K562 (cell line): ENCODE measurements around the gene CLIC5. TPM values are rescaled to one million over a fixed set of nuclear protein-coding genes. Genes with fewer than 3 reads are reported as not detected.

Experiments
- ATAC-seq: fragments of 200-7000 bp; cut with Tn5 transposase; 3 replicates; pipeline ENCODE4 v1.9.1; 2020; ENCODE audit warnings: moderate library complexity
- BruUV-seq: library from RNA; stranded (reverse); fragments of 400-500 nt; replicated peaks from 2 replicates; lab custom pipeline; 2021; lab: Mats Ljungman, UMichigan
- CTCF ChIA-PET: fragments of 300-600 bp; formaldehyde crosslinking; extraction: SDS; loops from one replicate; lab custom pipeline; 2021; ENCODE audit warnings: low intra/inter-chr PET ratio; lab: Yijun Ruan, JAX
- POLR2A ChIA-PET: fragments of 300-600, 350-650 bp; sonication (Branson Sonifier 250); formaldehyde crosslinking; extraction: SDS; loops from one replicate; lab custom pipeline; 2021; ENCODE audit warnings: antibody characterized with exemption, inconsistent platforms; lab: Yijun Ruan, JAX
- DNase-seq, 4 experiments: peaks; one replicate each; pipeline versions ENCODE4 v3.0.0 to v3.0.0-alpha.2; 2011 to 2018; ENCODE audit warnings: low spot score in 3 of 4, mixed read lengths in 3 of 4; ENCODE audit errors: extremely low read depth in 1 of 4
- FAIRE-seq: peaks from 2 replicates; lab custom pipeline; 2011; peaks lifted over from hg19 to GRCh38; lab: Jason Lieb, UNC
- H2AFZ ChIP-seq: 2 replicates; pipeline ENCODE4 v1.6.0; 2011; ENCODE audit warnings: low read depth, low read length, control low read depth, inconsistent platforms
- H3K27ac ChIP-seq: fragments of 200-600 bp; 3 replicates; pipeline ENCODE4 v1.8.0; 2011; ENCODE audit warnings: low read depth, mild to moderate bottlenecking, control low read depth, inconsistent platforms, low read length, moderate library complexity, mixed read lengths; ENCODE audit errors: extremely low read depth
- H3K27me3 ChIP-seq, 2 experiments: fragments of 300-600 bp in 1 of 2; 2 replicates in 1 of 2; 3 replicates in 1 of 2; pipeline versions ENCODE4 v1.6.0 to v1.8.0; 2011; ENCODE audit warnings: inconsistent platforms in 2 of 2, low read length in 2 of 2, mild to moderate bottlenecking in 1 of 2, mixed read lengths in 1 of 2, moderate library complexity in 1 of 2; ENCODE audit not compliant: control insufficient read depth in 2 of 2, insufficient read depth in 2 of 2
- H3K36me3 ChIP-seq: fragments of 300-600 bp; 3 replicates; pipeline ENCODE4 v1.8.0; 2011; ENCODE audit warnings: mild to moderate bottlenecking, low read length, inconsistent platforms; ENCODE audit not compliant: control insufficient read depth, insufficient read depth
- H3K4me1 ChIP-seq, 2 experiments: fragments of 200-600 bp in 1 of 2; replicated peaks in 1 of 2; 2 replicates in 1 of 2; 3 replicates in 1 of 2; pipeline versions ENCODE4 v1.5.1 to v1.8.0; 2011; ENCODE audit warnings: inconsistent platforms in 2 of 2, low read length in 2 of 2, mild to moderate bottlenecking in 1 of 2, mixed read lengths in 1 of 2, moderate library complexity in 1 of 2; ENCODE audit not compliant: control insufficient read depth in 2 of 2, insufficient read depth in 2 of 2
- H3K4me2 ChIP-seq: 2 replicates; pipeline ENCODE4 v1.6.1; 2011; ENCODE audit warnings: low read length, control low read depth, inconsistent platforms, mixed read lengths; ENCODE audit not compliant: insufficient read depth
- H3K4me3 ChIP-seq: fragments of 200-600 bp; sonication (generic), shearing (Covaris generic); 2 replicates; pipeline ENCODE4 v1.5.1; 2016; ENCODE audit warnings: control low read depth, inconsistent platforms
- H3K79me2 ChIP-seq: fragments of 200-600 bp; 3 replicates; pipeline ENCODE4 v1.8.0; 2011; ENCODE audit warnings: low read length, inconsistent platforms; ENCODE audit not compliant: control insufficient read depth, insufficient read depth
- H3K9ac ChIP-seq, 2 experiments: 2 replicates each; pipeline versions ENCODE4 v1.6.0 to v1.6.1; 2011; ENCODE audit warnings: low read depth in 2 of 2, low read length in 2 of 2, control low read depth in 1 of 2, inconsistent platforms in 1 of 2, mild to moderate bottlenecking in 1 of 2, mixed read lengths in 1 of 2; ENCODE audit not compliant: insufficient read depth in 1 of 2
- H3K9me1 ChIP-seq: one replicate; pipeline ENCODE4 v1.6.0; 2011; ENCODE audit warnings: inconsistent platforms, mild to moderate bottlenecking, low read length, moderate library complexity; ENCODE audit not compliant: control insufficient read depth, insufficient read depth
- H3K9me3 ChIP-seq: replicated peaks from 2 replicates; pipeline ENCODE4 v1.5.1; 2011; ENCODE audit warnings: low read depth, low read length, inconsistent platforms; ENCODE audit not compliant: control insufficient read depth, insufficient read depth
- H4K20me1 ChIP-seq: replicated peaks from 2 replicates; pipeline ENCODE4 v1.6.1; 2011; ENCODE audit warnings: low read length, inconsistent platforms, mixed read lengths; ENCODE audit not compliant: control insufficient read depth, insufficient read depth
- MEF2A ChIP-seq: IDR thresholded peaks from 2 replicates; pipeline ENCODE4 v1.6.1; 2011; ENCODE audit warnings: low read depth, mild to moderate bottlenecking, low read length, moderate library complexity; ENCODE audit not compliant: control insufficient read depth
- NELFE ChIP-seq: IDR thresholded peaks from 2 replicates; pipeline ENCODE4 v1.6.1; 2011; ENCODE audit warnings: mild to moderate bottlenecking; ENCODE audit not compliant: insufficient read depth, insufficient read length
- NFRKB ChIP-seq: fragments of 450-650 bp; IDR thresholded peaks from 2 replicates; pipeline ENCODE4 v1.6.1; 2016; ENCODE audit warnings: low read depth
- NR4A1 ChIP-seq, 2 experiments: fragments of 250-450 bp in 1 of 2; fragments of 450-650 bp in 1 of 2; sonication (Bioruptor Pico) in 1 of 2; IDR thresholded peaks; 2 replicates each; pipeline versions ENCODE4 v1.4.0 to v1.6.1; 2016 to 2020; ENCODE audit warnings: mild to moderate bottlenecking in 2 of 2, missing compliant biosample characterization in 1 of 2, missing genetic modification characterization in 1 of 2, moderate library complexity in 1 of 2
- OTX1 ChIP-seq: fragments of 450-650 bp; formaldehyde crosslinking; IDR thresholded peaks from 2 replicates; pipeline ENCODE4 v1.4.0; 2022; ENCODE audit warnings: mild to moderate bottlenecking
- SMAD4 ChIP-seq: fragments of 250-450 bp; sonication (Bioruptor Pico); conservative IDR thresholded peaks from 2 replicates; pipeline ENCODE4 v1.8.0; 2021; ENCODE audit warnings: inconsistent platforms, mild to moderate bottlenecking, moderate library complexity
- ZNF41 ChIP-seq: fragments of 250-450 bp; sonication (Bioruptor Pico); conservative IDR thresholded peaks from 2 replicates; pipeline ENCODE4 v1.4.0; 2020; ENCODE audit warnings: mild to moderate bottlenecking
- WGBS: fragments of 100-300 bp; shearing (Covaris generic); methylation state at CpG from one replicate; pipeline ENCODE4 v1.1.6; 2016; ENCODE audit warnings: low coverage, mixed read lengths; ENCODE audit not compliant: insufficient coverage; ENCODE audit errors: missing lambda C conversion rate; 5-methylcytosine and 5-hydroxymethylcytosine counted together
- in situ Hi-C: fragments of 300-500 bp; cut with MboI; formaldehyde crosslinking; loops from 4 replicates; pipeline ENCODE4 v1.15.0; 2018; ENCODE audit warnings: inconsistent platforms, mixed read lengths
- intact Hi-C: fragments of 100-400 bp; cut with micrococcal nuclease; formaldehyde crosslinking; loops from 2 replicates; pipeline ENCODE4 v1.14.2; 2022
- polyA plus RNA-seq, 8 experiments: library from polyadenylated mRNA; depleted of rRNA in 4 of 8; stranded (reverse) in 5 of 8; unstranded in 3 of 8; fragments of >200 nt; fragmentation: Nextera tagmentation in 2 of 8; fragmentation: Illumina TruSeq in 1 of 8; extraction: Ambion mirVana in 2 of 8; extraction: Trizol in 1 of 8; gene quantifications; 2 replicates each; pipeline versions ENCODE4 v1.2.1 to v1.2.3, GENCODE V29; 2011 to 2014; ENCODE audit warnings: inconsistent platforms in 1 of 8, missing spikeins in 1 of 8
- total RNA-seq, 7 experiments: library from RNA; depleted of rRNA in 6 of 7; stranded (reverse); fragments of >200 nt in 6 of 7; fragmentation: Illumina TruSeq in 2 of 7; extraction: Trizol in 2 of 7; gene quantifications; 2 replicates each; pipeline versions ENCODE4 v1.2.1 to v1.2.3, GENCODE V29; 2011 to 2021; ENCODE audit warnings: low replicate concordance in 1 of 7
- TF ChIP-seq, protein P1 (sequence below): sonication (generic); formaldehyde crosslinking; IDR thresholded peaks from 2 replicates; pipeline ENCODE4 v1.9.0; 2022; ENCODE audit warnings: mild to moderate bottlenecking, missing genetic modification reagents

The CLIC5 gene
- total and polyA plus RNA-seq, 9 of the 15 experiments (the other 6 are each of a cell fraction or from before 2014, with no cell fraction given): 0.31 TPM; not detected in 8

DNA sequence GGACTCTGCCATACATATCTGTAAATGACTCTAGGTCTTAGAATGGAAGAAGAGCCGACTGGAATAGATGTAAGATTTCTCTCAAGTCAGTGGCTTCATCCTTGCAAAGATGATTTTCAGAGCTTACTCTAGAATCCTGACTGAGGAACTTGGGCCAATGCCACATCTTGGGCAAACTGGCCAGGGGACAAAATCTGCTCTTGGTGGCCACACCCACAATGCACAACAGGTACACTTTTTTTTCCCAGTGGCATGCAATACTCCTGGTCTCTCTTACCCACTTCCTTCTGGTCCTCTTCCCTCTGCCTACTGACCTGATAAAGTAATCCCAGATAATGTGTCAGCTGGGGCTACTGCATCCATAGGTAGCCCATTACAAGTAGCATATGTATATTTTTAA is 13.4 kb downstream of the CLIC5 start:
- Histone ChIP-seq H4K20me1 (peaks cover 5% of the 10 kb centered on the region; the same call in 1 of the 2 replicates), H3K4me2 (no peak overlapping the region), H3K9me1 (no peaks in the 10 kb centered on the region), H3K4me1 (no peaks in the 10 kb centered on the region), H3K27me3 (no peaks in the 10 kb centered on the region; a peak in 1 of 5 replicates), H3K9me3 (no peaks in the 10 kb centered on the region), H3K4me3 (no peak overlapping the region), H3K27ac (no peak overlapping the region), H3K9ac (no peak overlapping the region), H3K36me3 (no peaks in the 10 kb centered on the region), H2AFZ (no peak overlapping the region), H3K79me2 (no peaks in the 10 kb centered on the region)
- intact Hi-C loops: no loop called here
- no TSS peak for BruUV-seq
- ChIA-PET CTCF (no interaction called here), POLR2A (no interaction called here)
- no peak for TF ChIP-seq MEF2A
- TF ChIP-seq NELFE: no peak
- no peak for TF ChIP-seq OTX1 (CRISPR knock-in tag)
- TF ChIP-seq ZNF41 (CRISPR knock-in tag): no peak
- no peak for TF ChIP-seq NR4A1 (CRISPR knock-in tag; IDR thresholded peaks at IDR 0.05)
- TF ChIP-seq NR4A1 (tag; IDR thresholded peaks at IDR 0.05): no peak
- TF ChIP-seq, protein P1, sequence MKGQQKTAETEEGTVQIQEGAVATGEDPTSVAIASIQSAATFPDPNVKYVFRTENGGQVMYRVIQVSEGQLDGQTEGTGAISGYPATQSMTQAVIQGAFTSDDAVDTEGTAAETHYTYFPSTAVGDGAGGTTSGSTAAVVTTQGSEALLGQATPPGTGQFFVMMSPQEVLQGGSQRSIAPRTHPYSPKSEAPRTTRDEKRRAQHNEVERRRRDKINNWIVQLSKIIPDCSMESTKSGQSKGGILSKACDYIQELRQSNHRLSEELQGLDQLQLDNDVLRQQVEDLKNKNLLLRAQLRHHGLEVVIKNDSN (CRISPR knock-in tag): no peak
- no peak for TF ChIP-seq SMAD4 (CRISPR knock-in tag)
- no peak for TF ChIP-seq NFRKB
- no peak for FAIRE-seq
- DNase-seq: no peak
- no peak for ATAC-seq
- in situ Hi-C loops: no loop called here
- WGBS: 0% methylated on average over 1 of the region's 1 CpG
